ENCODE measurements around the gene KREMEN2. TPM values are rescaled to one million over a fixed set of nuclear protein-coding genes. Genes with fewer than 3 reads are reported as not detected.
A peak's percentile ranks its signal among the peaks of the same experiment; 100 is the strongest.

Gene KREMEN2
- total RNA-seq, 1 donor from 2014 or later: 0.50 TPM

DNA sequence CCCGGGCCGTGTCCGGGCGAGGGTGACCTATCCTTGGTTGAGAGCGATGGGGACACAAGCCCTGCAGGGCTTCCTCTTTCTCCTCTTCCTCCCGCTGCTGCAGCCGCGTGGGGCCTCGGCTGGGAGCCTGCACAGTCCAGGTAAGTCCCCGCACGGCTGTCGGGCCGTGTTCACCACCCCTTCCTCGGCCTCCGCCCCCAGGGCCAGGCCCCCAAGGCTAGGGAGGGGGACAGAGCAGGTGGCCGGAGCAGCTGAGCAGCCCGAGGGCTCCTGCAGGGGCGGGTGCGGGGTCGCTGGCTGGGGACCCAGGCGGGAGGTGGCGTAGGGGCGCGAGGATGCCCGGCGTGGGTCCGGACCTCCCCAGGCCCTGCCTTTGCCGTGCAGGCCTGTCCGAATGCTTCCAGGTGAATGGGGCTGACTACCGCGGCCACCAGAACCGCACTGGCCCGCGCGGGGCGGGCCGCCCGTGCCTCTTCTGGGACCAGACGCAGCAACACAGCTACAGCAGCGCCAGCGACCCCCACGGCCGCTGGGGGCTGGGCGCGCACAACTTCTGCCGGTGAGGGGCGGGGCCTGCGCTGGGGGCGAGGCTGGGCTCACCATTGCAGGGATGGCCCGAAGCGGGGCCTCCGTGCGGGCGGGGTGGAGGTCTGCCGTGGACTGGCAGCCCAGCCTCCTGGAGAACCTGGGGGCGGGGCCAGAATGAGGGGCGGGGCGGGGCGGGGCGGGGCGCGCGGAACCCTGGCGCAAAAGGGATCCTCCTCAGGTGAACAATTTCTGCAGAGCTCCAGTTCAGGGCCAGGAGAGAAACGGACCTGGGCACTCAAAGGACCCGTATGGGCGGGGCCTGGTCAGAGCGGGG, 631 bp downstream of the KREMEN2 start:
- DNase-seq (ENCODE audit: low read depth): no peak

DNA sequence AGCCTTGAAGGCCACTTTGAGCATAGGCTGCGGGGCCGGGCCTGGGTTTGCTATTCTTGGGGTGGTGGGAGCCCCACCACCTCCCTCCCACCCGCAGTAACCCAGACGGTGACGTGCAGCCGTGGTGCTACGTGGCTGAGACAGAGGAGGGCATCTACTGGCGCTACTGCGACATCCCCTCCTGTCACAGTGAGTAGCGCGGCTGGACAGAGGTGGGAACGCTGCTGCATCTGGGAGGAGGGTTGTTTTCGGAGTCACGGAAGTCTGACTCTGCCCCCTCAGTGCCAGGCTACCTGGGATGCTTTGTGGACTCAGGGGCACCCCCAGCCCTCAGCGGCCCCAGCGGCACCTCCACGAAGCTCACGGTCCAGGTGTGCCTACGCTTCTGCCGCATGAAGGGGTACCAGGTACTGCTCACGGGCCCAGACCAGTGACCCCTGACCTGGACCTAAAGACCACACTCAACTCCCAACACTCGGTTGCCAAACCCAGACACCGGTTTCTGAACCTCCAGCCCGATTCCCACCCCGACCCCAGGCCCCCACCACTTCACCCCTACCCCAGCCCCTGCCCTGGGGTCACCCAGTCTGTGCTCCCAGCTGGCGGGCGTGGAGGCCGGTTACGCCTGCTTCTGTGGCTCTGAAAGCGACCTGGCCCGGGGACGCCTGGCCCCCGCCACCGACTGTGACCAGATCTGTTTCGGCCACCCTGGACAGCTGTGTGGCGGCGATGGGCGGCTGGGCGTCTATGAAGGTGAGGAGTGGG, 2.1 kb downstream of the KREMEN2 start:
- DNase-seq (ENCODE audit: low read depth): no peak

DNA sequence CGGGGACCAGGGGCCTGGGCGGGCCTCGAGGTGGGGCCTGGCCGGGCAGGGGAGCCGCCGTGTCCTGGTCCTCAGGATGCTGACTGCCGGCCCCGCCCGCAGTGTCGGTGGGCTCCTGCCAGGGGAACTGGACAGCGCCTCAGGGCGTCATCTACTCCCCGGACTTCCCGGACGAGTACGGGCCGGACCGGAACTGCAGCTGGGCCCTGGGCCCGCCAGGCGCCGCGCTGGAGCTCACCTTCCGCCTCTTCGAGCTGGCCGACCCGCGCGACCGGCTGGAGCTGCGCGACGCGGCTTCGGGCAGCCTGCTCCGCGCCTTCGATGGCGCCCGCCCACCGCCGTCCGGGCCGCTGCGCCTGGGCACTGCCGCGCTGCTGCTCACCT, 2.7 kb downstream of the KREMEN2 start:
- no peak for DNase-seq (ENCODE audit: low read depth)

DNA sequence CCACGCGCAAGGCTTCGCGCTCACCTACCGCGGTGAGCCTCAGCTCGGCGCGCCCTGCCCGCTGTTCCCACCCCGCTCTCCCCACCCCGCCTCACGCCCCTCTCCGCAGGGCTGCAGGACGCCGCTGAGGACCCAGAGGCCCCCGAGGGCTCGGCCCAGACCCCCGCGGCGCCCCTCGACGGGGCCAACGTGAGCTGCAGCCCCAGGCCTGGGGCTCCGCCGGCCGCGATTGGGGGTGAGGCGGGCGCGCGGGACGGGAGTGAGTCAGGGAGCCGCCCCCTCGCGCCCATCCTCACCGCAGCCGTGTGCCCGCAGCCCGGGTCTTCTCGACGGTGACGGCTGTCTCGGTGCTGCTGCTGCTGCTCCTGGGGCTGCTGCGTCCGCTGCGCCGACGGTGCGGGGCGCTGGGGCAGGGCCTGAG, 3.1 kb downstream of the KREMEN2 start:
- DNase-seq (ENCODE audit: low read depth): no peak

DNA sequence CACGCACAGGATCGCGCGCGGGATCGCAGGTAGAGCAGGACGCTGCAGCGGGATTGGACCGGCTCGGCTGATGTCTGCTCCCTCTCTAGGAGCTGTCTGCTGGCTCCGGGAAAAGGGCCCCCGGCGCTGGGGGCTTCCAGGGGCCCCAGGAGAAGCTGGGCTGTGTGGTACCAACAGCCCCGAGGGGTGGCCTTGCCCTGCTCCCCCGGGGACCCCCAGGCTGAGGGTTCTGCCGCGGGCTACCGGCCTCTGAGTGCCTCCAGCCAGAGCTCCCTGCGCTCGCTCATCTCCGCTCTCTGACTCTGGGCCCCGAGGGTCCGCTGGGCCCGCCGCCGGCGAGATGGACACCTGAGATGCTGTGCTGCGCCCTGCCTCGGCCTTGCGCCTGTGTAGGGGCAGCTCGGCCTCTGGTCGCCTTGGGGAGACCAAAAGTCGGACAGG, 3.7 kb downstream of the KREMEN2 start:
- DNase-seq (ENCODE audit: low read depth): no peak

DNA sequence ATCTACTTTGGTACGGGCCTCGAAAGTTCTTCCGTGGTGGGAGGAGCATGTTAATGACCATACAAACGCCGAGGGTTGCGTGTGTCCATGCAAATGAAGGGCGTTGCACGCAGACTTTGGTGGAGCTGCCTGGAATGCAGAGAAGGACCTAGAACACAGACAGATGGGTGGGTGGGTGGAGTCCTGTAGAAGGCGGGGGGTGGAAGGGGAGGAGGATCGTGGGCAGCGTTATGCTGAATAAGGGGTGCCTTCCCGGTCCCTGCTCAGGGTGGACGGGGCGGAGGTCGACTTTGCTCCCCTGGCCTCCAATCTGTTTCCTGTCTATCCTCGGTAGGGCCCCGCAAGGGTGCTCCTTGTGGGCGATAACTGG, 4.3 kb downstream of the KREMEN2 start:
- DNase-seq (ENCODE audit: low read depth): no peak

DNA sequence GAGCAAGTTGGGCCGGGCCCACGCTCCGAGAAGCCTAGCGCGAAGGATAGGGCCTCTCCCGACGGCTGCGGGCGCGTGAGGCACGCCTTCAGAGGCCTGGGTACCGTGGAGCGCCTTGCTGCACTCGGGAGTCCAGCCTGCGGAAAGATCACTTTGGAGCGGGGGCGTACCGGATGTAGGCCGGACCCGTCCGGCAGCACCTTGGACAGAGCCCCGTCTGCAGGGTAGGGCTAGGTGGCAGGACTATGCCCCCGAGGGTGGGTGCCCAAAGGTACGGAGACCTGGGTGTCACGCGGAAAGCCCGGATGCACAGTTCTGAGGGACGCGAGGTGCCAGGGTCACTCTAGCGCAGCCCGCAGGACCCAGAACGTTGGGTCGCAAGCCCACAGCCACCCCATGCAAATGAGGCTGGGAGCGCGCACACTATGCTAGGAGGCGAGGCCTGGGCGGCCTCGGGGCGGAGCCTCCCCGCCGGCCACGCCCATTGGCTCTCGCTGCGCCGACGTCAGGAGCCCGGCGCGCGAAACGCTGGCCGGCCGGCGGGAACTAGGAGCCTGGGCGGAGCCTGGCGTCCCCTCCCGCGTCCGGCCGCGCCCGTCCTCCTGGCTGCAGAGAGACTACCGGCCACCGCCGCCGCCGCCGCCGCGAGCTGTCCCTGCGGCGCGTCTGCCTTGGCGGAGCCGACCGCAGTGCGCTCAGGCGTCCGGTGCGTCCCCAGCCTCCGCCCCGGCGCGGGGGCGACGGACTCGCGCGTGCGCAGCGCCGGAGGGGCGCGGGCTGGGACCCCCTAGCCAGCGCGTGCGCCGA, 4.9 kb downstream of the KREMEN2 start, which contains the start of gene PAQR4:
PAQR4 (plus strand) TSS at position 611 of the 807 bp plus-strand sequence. CDS start 327 bp downstream, outside the sequence.
- DNase-seq (ENCODE audit: low read depth): peak; percentile 65

DNA sequence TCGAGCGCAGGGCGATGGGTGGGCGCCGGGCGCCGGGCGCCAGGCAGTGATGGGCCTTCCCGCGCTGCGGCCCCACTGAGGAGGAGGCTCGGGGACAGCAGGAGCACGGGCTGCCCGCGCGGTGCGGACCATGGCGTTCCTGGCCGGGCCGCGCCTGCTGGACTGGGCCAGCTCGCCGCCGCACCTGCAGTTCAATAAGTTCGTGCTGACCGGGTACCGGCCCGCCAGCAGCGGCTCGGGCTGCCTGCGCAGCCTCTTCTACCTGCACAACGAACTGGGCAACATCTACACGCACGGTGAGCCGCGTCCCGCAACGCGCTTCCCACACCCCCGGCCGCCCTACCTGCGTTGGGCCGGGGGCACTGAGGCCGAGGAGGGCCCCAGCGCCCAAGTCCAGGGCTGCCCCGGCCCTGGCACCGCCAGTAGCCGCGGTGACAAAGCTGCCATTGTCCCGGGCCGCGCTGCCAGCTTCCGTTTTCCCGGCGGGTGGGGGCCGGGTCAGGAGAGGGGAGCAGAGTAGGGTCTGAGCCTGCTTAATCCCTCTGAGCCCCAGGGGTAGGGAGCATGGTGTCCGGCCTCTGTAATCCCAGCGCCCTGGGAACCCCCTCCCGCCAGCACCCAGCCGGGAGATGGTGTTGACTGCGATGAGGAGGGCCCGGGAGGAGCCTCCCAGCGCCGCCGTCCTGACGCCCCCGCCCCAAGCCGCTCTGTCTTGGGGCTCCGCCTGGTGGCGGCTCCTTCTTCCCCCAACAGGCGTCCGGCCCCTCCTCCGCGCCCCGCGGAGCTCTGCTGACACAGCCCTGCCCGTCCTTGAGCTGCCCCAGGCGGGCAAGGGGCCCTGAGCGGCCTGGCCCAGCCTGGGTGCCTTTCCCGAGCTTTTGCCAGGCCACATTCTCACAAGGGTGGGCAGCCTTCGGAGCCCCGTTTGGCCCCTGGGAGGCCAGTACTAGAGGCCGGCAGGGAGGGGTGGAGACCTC, 5.8 kb downstream of the KREMEN2 start:
- DNase-seq (ENCODE audit: low read depth): peak; percentile 26

DNA sequence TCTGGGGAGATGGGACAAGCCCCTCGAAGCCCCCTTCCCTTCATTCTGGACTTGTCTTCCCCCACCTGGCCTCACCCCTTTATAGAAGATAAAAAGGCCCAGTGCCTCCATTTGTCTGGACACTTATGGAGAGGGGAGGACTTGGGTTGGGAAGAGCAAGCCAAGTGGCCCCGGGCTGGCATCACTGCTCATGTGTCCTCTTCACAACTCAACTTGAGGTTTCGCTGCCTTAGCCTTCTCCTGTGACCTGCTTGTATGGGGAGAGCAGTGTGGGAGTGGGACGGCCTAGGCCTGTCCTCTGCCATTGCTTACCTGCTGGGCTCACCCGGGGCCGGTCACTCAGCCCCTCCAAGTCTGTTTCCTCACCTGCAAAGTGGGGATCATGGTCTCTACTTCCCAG, 6.5 kb downstream of the KREMEN2 start:
- no peak for DNase-seq (ENCODE audit: low read depth)

DNA sequence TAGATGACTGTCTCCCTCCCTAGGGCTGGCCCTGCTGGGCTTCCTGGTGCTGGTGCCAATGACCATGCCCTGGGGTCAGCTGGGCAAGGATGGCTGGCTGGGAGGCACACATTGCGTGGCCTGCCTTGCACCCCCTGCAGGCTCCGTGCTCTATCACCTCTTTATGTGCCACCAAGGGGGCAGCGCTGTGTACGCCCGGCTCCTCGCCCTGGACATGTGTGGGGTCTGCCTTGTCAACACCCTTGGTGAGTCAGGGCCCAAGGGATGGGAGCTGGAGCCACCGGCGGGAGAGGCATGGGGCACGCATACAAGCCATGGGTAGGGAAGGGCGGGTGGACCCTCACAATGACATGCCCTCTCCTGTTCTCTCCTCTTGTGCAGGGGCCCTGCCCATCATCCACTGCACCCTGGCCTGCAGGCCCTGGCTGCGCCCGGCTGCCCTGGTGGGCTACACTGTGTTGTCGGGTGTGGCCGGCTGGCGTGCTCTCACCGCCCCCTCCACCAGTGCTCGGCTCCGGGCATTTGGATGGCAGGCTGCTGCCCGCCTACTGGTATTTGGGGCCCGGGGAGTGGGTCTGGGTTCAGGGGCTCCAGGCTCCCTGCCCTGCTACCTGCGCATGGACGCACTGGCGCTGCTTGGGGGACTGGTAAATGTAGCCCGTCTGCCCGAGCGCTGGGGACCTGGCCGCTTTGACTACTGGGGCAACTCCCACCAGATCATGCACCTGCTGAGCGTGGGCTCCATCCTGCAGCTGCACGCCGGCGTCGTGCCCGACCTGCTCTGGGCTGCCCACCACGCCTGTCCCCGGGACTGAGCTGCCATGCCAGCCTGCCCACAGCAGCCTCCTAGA, 7.3 kb downstream of the KREMEN2 start:
- no peak for DNase-seq (ENCODE audit: low read depth)

DNA sequence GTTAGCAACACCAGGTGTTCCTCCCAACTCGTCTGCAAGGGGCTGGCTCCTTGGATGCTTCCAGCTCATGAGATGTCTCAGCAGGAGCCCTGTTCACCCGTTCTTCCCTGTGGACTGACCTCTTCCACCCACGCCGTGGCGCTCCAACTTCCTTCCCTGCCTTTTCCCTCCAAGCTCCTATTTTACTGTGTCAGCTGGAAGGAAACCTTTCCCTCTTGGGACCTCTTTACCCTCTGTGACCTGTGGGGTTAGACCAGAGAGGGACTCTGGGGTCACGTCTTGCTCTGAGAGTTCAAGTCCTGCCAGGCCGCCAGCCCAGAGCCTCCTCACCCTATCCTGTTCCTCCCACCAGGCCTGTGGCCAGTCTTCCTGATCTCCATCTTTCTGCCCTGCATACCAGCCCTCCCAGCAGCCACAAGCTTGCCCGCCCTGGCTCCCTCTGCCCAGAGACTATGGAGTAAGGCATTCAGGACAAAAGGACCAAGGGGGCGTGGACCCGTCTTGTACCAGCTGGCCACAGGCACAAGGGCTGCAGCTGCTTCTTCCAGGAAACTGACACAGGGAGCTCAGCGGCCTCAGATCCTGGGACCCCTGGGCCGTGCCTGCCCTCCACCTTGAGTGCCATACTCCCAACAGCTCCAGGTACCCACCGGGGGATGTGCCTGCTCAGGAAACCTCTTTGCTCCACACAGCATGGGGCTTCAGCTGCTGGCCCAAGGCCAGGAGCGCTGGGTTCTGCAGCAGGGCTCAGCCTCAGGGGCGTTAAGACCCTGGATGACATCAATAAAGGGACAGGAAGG, 8.1 kb downstream of the KREMEN2 start:
- DNase-seq (ENCODE audit: low read depth): no peak

DNA sequence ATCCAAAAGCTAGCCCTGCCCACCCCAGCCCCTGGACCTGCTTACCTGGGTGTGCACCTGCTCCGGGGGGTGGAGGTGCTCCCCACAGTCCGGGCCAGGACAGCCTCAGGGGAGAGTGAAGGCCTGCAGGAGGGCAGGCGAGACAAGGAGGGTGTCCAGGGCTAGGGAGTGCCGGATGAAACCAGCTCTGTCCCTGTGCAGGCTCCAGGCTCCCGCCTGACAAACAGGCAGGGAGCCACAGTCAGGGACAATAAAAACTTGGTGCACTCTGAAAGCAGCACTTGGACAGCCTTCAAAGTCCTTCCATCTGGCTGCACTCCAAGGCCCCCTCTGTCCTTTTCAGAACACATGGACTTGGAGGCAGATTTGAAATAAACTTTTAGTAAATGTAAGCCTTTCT, 9.0 kb downstream of the KREMEN2 start:
- no peak for DNase-seq (ENCODE audit: low read depth)

DNA sequence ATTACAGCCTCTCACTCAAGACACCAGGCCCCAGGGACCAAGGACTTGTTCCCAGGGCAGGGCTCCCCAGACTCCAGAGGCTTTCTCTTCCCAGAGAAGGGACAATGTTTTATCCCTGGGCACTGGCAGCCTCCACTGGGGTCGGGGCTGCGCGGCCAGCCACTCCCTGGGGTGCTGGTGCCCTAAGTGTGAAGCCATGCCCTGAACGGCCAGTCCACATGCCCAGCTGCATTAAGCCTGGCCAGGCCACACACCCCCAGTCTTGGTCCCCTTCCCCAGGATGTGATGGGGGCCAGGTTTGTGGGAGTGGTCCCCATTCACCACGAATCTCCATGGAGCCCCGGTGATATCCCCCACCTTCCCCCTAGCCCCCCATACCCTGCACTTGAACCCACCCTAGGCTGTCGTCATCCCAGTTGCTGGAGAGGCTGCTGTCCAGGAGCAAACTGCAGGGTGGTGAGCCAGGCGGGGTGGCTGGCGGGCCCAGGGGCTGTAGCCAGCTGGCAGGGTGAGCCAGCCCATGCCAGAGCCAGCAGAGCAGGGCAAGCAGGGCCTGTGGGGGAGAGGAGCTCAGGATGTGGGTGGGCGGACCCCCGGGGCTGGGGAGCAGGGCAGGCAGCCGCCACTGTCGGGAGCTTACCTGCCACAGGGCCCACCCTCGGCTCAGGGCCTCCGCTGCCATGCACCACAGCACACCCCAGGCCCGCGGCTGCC, 9.7 kb downstream of the KREMEN2 start:
- no peak for DNase-seq (ENCODE audit: low read depth)

DNA sequence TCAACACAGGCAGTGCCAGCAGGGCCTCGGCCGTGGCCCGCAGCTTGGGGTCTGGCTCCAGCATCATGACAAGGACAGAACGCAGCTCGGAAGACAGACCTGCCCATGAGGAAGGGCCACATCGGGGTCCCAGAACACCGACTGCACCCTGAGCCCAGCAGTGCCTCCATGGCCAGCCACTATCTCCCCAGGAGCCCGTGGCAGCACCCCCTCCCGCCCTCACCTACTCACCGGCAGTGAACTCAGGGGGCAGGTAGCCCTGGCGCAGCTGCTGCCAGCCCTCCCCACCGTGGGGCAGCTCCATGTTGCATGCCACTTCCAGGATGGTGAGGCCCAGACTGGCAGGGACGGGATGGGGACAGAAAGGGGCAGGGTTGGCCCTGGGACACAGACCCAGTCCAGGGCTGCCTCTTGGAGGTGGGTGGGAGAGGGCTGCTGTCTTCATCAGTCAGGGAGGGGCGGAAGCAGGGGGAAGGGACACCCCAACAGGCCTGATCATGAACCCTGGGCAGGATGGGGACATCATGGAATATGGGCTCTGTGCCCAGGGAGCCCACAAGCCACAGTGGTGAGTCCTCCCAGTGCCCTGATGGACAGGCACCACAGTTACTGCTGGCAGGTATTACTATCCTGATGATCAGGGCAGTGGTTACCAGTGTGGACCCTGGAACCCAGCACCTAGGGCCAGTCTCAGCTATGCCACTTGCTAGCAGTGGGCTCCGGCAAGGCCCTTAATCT, 10.4 kb downstream of the KREMEN2 start:
- no peak for DNase-seq (ENCODE audit: low read depth)

DNA sequence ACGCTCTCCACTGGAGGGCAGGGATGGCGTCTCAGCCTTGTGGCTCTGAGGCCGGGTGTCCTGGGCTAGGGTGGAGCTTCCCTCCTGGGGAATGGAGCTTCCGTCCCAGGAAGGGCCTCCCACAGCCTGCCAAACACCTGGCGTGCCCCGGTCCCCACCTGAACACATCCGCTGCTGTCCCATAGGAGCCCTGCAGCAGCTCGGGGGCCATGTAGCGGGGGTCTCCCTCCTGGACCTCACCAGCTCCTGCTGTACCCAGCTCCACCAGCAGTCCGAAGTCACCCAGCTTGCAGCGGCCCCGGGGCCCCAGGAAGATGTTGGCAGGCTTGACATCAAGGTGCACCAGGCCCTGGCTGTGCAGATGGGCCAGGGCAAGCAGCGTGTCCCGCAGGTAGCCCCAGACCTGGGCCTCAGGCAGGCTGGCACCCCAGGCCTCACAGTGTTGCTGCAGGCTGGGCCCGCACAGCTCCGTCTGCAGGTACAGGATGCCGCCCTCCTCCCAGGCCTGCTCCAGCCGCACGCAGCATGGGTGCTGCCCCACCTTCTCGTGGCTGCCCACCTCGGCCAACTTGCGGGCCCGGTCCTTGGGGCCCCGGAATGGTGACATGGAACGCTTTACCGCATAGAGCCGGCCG, 11.2 kb downstream of the KREMEN2 start:
- no peak for DNase-seq (ENCODE audit: low read depth)

DNA sequence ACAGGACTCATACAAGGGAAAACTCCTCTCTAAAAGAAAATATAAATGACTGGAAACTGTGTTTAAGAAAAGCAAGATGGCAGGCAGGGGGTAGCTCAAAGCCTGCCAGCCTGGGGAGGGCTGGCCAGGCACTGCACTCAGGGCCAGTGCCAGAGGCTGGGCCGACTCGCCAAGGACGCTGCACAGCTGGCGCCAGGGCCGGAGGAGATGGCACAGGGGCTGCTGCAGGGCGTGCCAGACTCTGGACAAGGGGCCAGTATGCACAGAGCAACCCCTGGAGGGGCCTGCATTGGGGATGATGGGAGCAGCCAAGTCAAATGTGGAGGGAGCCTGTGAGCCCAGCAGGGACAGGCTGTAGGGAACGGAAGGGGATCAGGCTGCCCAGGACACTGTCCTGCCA, 12.1 kb downstream of the KREMEN2 start:
- no peak for DNase-seq (ENCODE audit: low read depth)

DNA sequence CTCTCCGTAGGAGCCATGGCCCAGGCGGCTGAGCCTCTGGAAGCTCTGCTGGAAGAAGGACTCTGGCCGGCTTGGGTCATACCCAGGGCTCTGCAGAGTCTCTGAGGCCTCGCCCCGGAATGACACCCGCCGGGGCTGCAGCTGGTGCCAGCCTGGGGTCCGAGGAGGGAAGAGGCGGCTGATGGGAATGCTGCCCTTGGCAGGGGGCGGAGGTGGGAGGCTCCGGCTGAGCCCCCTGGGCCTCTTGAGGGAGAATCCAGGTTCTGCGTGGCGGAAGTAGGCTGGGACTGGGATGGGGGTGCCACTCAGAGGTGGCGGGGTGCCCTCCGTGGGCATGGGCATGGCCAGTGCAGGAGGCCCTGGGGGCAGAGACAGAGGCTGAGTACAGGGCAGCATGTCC, 12.6 kb downstream of the KREMEN2 start:
- DNase-seq (ENCODE audit: low read depth): no peak
